Measurements from ENCODE around the gene FOXO3B. TPM values are rescaled to one million over a fixed set of nuclear protein-coding genes. Genes with fewer than 3 reads are reported as not detected.
A peak's percentile ranks its signal among the peaks of the same experiment; 100 is the strongest.
"Not testable (repeated sequence)": the region's sequence is repeated elsewhere in the genome, so short reads cannot be mapped to it uniquely, and the experiment has no call there.

FOXO3B gene
- total RNA-seq (1 to 10 TPM; 3.2 to 3.6 TPM), total RNA-seq (4.2 to 29.8 (median 11.4) reads per million in 172 experiments)
- 3.1 TPM for polyA plus RNA-seq (2013, experiment 1 of 2)
- 3.2 TPM for polyA plus RNA-seq (2013, experiment 2 of 2)

DNA sequence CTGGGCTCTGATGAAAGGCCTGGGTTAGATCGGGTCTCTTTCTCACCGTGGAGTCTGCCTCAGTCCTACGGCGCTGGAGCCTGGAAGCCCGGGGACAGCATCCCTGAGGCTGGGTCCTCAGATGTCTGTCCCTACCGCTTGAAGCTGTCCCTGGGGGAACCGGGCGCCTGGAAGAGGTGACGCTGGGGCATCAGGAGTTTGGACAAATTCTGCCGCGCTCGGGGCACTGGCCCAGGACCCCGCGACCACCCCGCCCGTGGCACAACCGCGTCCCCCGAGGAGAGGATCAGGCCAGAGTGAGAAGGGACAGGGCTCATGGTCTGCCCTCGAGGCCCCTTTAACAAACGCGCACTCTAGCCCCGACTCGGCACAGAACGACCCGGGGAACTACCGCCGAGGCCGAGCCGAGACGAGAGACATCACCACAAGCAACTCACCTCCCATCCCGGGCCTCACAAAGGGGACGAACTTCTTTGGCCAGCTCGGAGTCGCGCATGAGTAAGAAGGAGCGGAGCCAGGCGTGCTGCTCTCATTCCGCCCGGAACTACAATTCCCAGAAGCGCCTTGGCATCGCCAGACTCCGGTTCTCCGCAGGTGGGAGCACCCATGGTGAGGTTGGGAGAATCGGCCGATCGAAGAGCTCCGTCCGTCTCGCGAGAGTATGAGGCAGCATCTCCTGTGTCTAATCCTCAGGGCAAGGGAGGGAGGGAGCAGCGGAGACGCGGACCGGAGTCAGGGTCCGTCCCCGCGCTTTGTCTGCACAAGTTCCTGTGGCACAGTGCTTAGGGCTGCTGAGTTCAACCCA is at the start of gene FOXO3B:
FOXO3B (minus strand) TSS at position 548 of the 805 bp plus-strand sequence. CDS start 663 bp downstream, outside the sequence.
- H3K4me1 ChIP-seq (ENCODE audit: insufficient read depth, low read length); H3K27me3 Mint-ChIP-seq; intact Hi-C loops (cut with DNase I, micrococcal nuclease); H3K9me3 ChIP-seq (ENCODE audit: control insufficient read depth in 1 of 2, insufficient read depth in 1 of 2, low read length in 2 of 2); H3K27me3 ChIP-seq (ENCODE audit: control insufficient read depth in 1 of 2, insufficient read depth in 2 of 2, low read length in 2 of 2); H3K9me3 Mint-ChIP-seq; POLR2A ChIA-PET; H3K36me3 ChIP-seq (ENCODE audit: insufficient read depth, low read length); CTCF ChIA-PET: not testable (repeated sequence)
- Mint-ChIP-seq H3K4me1 (ENCODE audit: low read depth) (peaks cover 17% of the 10 kb centered on the region), H3K36me3 (ENCODE audit: low read depth) (peaks cover 14% of the 10 kb centered on the region), H3K4me3 (peak within 1 kb of the TSS; percentile 98), H3K27ac (peak within 1 kb of the TSS; percentile 85)
- DNase-seq: peak; percentile 8 to 92 (median 63)
- Histone ChIP-seq H3K4me3 (ENCODE audit: low read length) (peak within 1 kb of the TSS; percentile 49), H3K27ac (ENCODE audit: low read depth in 1 of 2, low read length in 2 of 2) (peak within 1 kb of the TSS in 1 of 2 donors; percentile 34)
- ATAC-seq (ENCODE audit: poor library complexity): peak; percentile 94

DNA sequence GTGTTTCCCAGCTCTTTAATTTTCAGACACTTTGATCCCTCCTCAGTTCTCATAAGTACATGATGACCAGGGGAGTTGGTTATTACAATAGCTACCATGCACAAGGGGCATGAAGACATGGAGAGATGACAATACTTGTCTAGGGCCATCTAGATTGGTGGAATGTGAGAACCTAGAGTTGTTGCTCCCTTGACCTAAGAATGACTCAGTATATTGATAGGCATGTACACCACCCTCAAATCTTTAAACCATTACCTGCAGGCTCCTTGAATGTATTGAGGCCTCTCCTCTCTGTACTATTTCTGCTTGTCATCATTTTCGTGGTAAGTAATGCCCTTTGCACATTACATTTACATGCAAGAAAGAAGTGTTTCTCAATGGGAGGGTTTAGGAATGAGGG is 41.4 kb upstream of the FOXO3B start:
- H3K27ac ChIP-seq (ENCODE audit: low read depth in 1 of 2, low read length in 2 of 2); POLR2A ChIA-PET; H3K9me3 ChIP-seq (ENCODE audit: control insufficient read depth in 1 of 2, insufficient read depth in 1 of 2, low read length in 2 of 2); H3K36me3 Mint-ChIP-seq (ENCODE audit: low read depth); CTCF ChIA-PET; H3K4me3 Mint-ChIP-seq; intact Hi-C loops (cut with DNase I, micrococcal nuclease); H3K27me3 ChIP-seq (ENCODE audit: control insufficient read depth in 1 of 2, insufficient read depth in 2 of 2, low read length in 2 of 2); H3K27me3 Mint-ChIP-seq; H3K4me1 ChIP-seq (ENCODE audit: insufficient read depth, low read length); H3K4me1 Mint-ChIP-seq (ENCODE audit: low read depth); H3K9me3 Mint-ChIP-seq; ATAC-seq (ENCODE audit: poor library complexity); DNase-seq; H3K36me3 ChIP-seq (ENCODE audit: insufficient read depth, low read length); H3K27ac Mint-ChIP-seq; H3K4me3 ChIP-seq (ENCODE audit: low read length): not testable (repeated sequence)

DNA sequence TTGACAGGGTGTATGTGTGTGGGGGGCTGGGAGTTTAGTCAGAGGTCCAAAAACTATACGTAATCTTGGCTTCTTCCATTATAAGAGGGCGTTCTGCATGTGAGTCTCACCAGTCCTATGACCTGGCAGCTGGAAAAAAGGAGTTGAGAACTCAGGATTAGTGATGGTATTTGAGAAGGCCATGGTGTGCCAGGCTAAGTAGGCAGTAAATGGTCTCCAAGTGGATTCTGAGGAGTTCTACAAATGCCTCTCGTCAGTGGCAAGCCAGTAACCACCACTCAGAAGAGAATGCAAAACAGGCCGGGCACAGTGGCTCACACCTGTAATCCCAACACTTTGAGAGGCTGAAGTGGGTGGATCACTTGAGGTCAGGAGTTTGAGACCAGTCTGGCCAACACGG is 40.5 kb upstream of the FOXO3B start:
- H3K36me3 Mint-ChIP-seq (ENCODE audit: low read depth); H3K27me3 Mint-ChIP-seq: not testable (repeated sequence)

DNA sequence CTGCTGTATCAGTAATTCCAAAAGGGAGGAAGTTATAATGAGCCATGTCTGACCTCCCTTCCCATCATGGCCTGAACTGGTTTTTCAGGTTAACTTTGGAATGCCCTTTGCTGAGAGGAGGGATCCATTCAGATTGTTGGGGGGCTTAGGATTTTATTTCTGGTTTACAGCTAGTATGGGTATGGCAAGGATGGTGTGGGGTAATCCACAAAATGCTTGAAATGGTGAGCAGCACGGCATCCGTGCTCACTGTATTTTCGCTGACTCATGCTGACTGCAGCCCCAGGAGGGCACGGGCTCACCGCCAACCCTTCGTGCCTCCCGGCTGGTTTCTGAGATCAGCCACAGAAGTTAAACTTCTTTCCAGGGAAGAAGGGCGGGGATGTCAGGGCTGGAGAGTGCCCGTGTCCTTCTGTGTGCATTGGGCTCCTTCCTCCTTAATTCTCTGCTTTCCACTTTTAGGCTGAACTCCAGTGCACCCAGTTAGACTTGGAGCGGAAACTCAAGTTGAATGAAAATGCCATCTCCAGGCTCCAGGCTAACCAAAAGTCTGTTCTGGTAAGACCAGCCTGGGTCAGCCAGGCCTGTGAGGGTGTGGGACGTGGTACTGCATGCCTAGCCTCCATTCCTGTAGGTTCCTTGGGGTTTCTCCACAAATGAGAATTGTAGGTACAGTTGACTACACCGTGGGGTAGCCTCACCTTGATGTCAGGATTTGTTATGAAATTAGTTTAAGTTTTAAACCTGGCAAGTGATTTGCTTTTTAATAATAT is 39.8 kb upstream of the FOXO3B start:
- intact Hi-C loops (cut with DNase I, micrococcal nuclease); H3K4me1 ChIP-seq (ENCODE audit: insufficient read depth, low read length); H3K4me1 Mint-ChIP-seq (ENCODE audit: low read depth); H3K27me3 ChIP-seq (ENCODE audit: control insufficient read depth in 1 of 2, insufficient read depth in 2 of 2, low read length in 2 of 2); H3K9me3 Mint-ChIP-seq; DNase-seq; H3K9me3 ChIP-seq (ENCODE audit: control insufficient read depth in 1 of 2, insufficient read depth in 1 of 2, low read length in 2 of 2); H3K27me3 Mint-ChIP-seq; H3K36me3 ChIP-seq (ENCODE audit: insufficient read depth, low read length); ATAC-seq (ENCODE audit: poor library complexity); H3K4me3 Mint-ChIP-seq; CTCF ChIA-PET; H3K36me3 Mint-ChIP-seq (ENCODE audit: low read depth); POLR2A ChIA-PET; H3K27ac ChIP-seq (ENCODE audit: low read depth in 1 of 2, low read length in 2 of 2); H3K27ac Mint-ChIP-seq; H3K4me3 ChIP-seq (ENCODE audit: low read length): not testable (repeated sequence)

More for the DNA sequence above, 40.5 kb upstream of the FOXO3B start:
- DNase-seq; H3K4me3 ChIP-seq (ENCODE audit: low read length); intact Hi-C loops (cut with DNase I, micrococcal nuclease); H3K9me3 ChIP-seq (ENCODE audit: control insufficient read depth in 1 of 2, insufficient read depth in 1 of 2, low read length in 2 of 2); CTCF ChIA-PET; H3K27me3 ChIP-seq (ENCODE audit: control insufficient read depth in 1 of 2, insufficient read depth in 2 of 2, low read length in 2 of 2); POLR2A ChIA-PET; H3K4me1 ChIP-seq (ENCODE audit: insufficient read depth, low read length); ATAC-seq (ENCODE audit: poor library complexity); H3K27ac Mint-ChIP-seq; H3K4me3 Mint-ChIP-seq; H3K4me1 Mint-ChIP-seq (ENCODE audit: low read depth); H3K9me3 Mint-ChIP-seq; H3K36me3 ChIP-seq (ENCODE audit: insufficient read depth, low read length); H3K27ac ChIP-seq (ENCODE audit: low read depth in 1 of 2, low read length in 2 of 2): not testable (repeated sequence)

DNA sequence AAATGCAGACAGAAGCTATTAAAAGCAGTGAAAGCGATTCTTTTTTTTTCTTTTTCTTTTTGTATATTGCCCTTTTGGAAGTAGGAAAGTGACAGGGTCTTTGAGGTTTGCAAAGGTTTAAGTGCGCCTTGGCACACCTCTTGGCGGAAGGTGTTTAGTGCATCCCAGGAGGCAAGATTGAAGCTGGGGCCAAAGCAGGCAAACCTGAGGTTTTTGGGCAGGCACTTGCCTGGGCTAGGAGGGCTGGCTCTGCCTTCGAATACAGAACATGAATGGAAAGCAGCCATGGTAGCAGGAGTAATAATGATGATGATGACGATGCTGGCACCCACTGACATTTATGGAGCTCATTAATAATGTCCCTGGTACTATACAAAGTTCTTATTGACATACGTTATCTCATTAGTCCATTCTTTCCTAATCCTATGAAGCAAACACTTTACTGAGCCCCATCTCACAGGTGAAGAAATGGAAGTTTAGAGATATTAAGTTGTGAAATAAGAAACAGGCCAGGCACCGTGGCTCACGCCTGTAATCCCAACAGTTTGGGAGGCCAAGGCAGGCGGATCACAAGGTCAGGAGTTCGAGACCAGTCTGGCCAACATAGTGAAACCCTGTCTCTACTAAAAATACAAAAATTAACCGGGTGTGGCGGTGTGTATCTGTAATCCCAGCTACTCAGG is 37.5 kb upstream of the FOXO3B start:
- H3K9me3 Mint-ChIP-seq; H3K27me3 Mint-ChIP-seq; DNase-seq; H3K27ac Mint-ChIP-seq; H3K4me1 ChIP-seq (ENCODE audit: insufficient read depth, low read length); H3K4me3 Mint-ChIP-seq; H3K27me3 ChIP-seq (ENCODE audit: control insufficient read depth in 1 of 2, insufficient read depth in 2 of 2, low read length in 2 of 2); ATAC-seq (ENCODE audit: poor library complexity); H3K27ac ChIP-seq (ENCODE audit: low read depth in 1 of 2, low read length in 2 of 2); H3K36me3 ChIP-seq (ENCODE audit: insufficient read depth, low read length); intact Hi-C loops (cut with DNase I, micrococcal nuclease); H3K36me3 Mint-ChIP-seq (ENCODE audit: low read depth); H3K4me1 Mint-ChIP-seq (ENCODE audit: low read depth); H3K4me3 ChIP-seq (ENCODE audit: low read length); H3K9me3 ChIP-seq (ENCODE audit: control insufficient read depth in 1 of 2, insufficient read depth in 1 of 2, low read length in 2 of 2); CTCF ChIA-PET; POLR2A ChIA-PET: not testable (repeated sequence)

DNA sequence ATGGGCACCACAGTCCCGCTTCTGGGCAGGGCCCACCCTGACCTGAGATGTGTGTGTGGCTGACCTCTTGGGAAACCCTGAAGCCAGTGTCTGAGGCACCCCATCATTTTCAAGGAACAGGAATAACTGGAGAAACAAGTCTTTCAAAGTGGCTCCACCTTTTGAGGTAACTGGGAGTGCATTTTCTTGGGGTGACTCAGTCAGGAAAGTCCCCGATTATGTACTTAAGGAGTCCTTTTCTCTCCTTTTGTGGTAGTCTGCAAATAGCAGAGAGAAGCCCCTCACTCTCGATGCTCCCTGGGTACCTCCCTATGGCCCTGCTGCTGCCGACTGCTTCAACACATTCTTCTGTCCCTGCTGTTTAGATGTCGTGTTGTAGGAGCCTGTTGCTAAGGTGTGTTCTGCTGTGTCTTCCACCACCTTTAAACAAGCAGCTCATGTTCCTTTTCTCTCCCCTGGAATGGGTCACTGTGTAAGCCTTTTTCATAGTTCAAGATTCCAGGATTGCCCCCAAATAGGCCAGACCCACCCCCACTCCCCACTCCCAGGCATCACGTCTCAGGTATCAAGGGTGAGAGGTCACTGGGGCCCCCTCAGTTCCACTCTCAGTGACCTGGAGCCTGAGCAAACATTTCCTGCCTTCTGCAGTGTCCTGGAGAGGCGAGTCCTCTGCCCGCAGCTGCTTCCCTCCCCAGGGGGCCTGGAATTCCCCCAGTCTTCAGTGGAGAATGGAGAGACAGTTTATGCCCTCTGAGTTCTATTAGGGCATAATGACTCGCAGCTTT is 36.7 kb upstream of the FOXO3B start:
- ATAC-seq (ENCODE audit: poor library complexity); H3K4me3 ChIP-seq (ENCODE audit: low read length); POLR2A ChIA-PET; H3K4me3 Mint-ChIP-seq; H3K27me3 ChIP-seq (ENCODE audit: control insufficient read depth in 1 of 2, insufficient read depth in 2 of 2, low read length in 2 of 2); H3K4me1 ChIP-seq (ENCODE audit: insufficient read depth, low read length); H3K27me3 Mint-ChIP-seq; DNase-seq; H3K4me1 Mint-ChIP-seq (ENCODE audit: low read depth); H3K9me3 Mint-ChIP-seq; H3K9me3 ChIP-seq (ENCODE audit: control insufficient read depth in 1 of 2, insufficient read depth in 1 of 2, low read length in 2 of 2); CTCF ChIA-PET; H3K36me3 Mint-ChIP-seq (ENCODE audit: low read depth); H3K27ac ChIP-seq (ENCODE audit: low read depth in 1 of 2, low read length in 2 of 2); H3K27ac Mint-ChIP-seq; H3K36me3 ChIP-seq (ENCODE audit: insufficient read depth, low read length); intact Hi-C loops (cut with DNase I, micrococcal nuclease): not testable (repeated sequence)
